ENCODE measurements around the gene FNDC3B.

FNDC3B gene

GRCh38 chr3:172138792-172139507, 99.6 kb downstream of the FNDC3B start:
- peak; percentile 45 for DNase-seq

GRCh38 chr3:172139528-172140276, 100.3 kb downstream of the FNDC3B start:
- DNase-seq = no peak

GRCh38 chr3:172140499-172141391, 101.4 kb downstream of the FNDC3B start:
- no peak for DNase-seq

GRCh38 chr3:172142051-172142863, 102.9 kb downstream of the FNDC3B start:
- DNase-seq = no peak

GRCh38 chr3:172142864-172143451, 103.6 kb downstream of the FNDC3B start:
- DNase-seq = no peak

GRCh38 chr3:172143739-172144497, 104.5 kb downstream of the FNDC3B start:
- no peak for DNase-seq

- DNase-seq = no peak
Measured at GRCh38 chr3:172144601-172145000, 105.2 kb downstream of the FNDC3B start.

- no peak for DNase-seq
Measured at GRCh38 chr3:172145031-172145686, 105.8 kb downstream of the FNDC3B start.

- no peak for DNase-seq
Measured at GRCh38 chr3:172146349-172146748, 107.0 kb downstream of the FNDC3B start.

GRCh38 chr3:172147113-172147818, 107.9 kb downstream of the FNDC3B start:
- DNase-seq = no peak

GRCh38 chr3:172148241-172148640, 108.9 kb downstream of the FNDC3B start:
- DNase-seq = no peak

GRCh38 chr3:172148702-172149565, 109.6 kb downstream of the FNDC3B start:
- DNase-seq = no peak

GRCh38 chr3:172150268-172150667, 110.9 kb downstream of the FNDC3B start:
- DNase-seq = no peak

- DNase-seq = no peak
Measured at GRCh38 chr3:172150913-172151650, 111.7 kb downstream of the FNDC3B start.

- no peak for DNase-seq
Measured at GRCh38 chr3:172151651-172152649, 112.6 kb downstream of the FNDC3B start.

GRCh38 chr3:172152874-172153273, 113.5 kb downstream of the FNDC3B start:
- no peak for DNase-seq

GRCh38 chr3:172153335-172153861, 114.0 kb downstream of the FNDC3B start:
- DNase-seq = peak; percentile 46

All from activated naive CD4-positive, alpha-beta T cell treated with Interleukin-2 at 50 U/mL for 16 hours (primary cell).